ENCODE data around the gene GDF2. TPM values are rescaled to one million over a fixed set of nuclear protein-coding genes. Genes with fewer than 3 reads are reported as not detected.

Gene GDF2
- total and polyA plus RNA-seq, 10 of the 15 experiments (the other 5 are each of a cell fraction or from before 2014, with no cell fraction given), result not detected

DNA sequence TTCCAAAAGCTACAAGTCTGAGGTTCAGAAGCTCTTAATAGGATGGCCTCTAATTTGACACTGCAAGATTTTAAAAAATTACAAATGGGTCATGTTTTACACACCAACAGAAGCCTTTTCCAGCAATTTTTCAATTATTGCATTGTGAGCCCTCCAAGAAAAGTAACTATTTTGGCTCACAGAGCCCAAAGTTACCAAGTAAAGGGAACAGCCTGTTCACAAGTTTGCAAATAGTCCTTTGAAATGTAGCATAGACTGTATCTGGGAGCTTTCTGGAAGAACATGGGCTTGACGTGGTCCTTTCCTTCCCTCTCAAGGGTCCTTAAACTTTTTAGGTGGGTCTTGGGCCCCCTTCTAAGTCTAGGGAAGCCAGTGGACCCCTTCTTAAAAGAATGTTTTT is 23.5 kb upstream of the GDF2 start:
- Histone ChIP-seq H3K4me3 (no peak overlapping the region), H3K79me2 (ENCODE audit: control insufficient read depth, insufficient read depth, low read length) (no peaks in the 10 kb centered on the region), H3K9ac (ENCODE audit: control insufficient read depth, insufficient read depth, low read length) (no peak overlapping the region), H3K27me3 (replicated peaks in 1 of 2; ENCODE audit: control insufficient read depth in 2 of 2, insufficient read depth in 2 of 2, low read length in 1 of 2) (peaks cover 3 to 9% of the 10 kb centered on the region in 2 experiments; a peak in 3 of 4 replicates), H4K20me1 (ENCODE audit: control insufficient read depth, insufficient read depth) (no peaks in the 10 kb centered on the region), H3K9me3 (replicated peaks; ENCODE audit: control insufficient read depth, insufficient read depth, low read length) (no peaks in the 10 kb centered on the region), H2AFZ (ENCODE audit: control insufficient read depth, low read depth, low read length) (no peak overlapping the region), H3K27ac (ENCODE audit: control insufficient read depth, insufficient read depth) (no peak overlapping the region), H3K4me1 (ENCODE audit: control insufficient read depth, insufficient read depth, low read length) (no peaks in the 10 kb centered on the region), H3K4me2 (ENCODE audit: control insufficient read depth, insufficient read depth) (no peak overlapping the region), H3K36me3 (ENCODE audit: control insufficient read depth in 2 of 2, insufficient read depth in 2 of 2, low read length in 1 of 2) (no peaks in the 10 kb centered on the region)
- ATAC-seq (no peak), FAIRE-seq (no peak), DNase-seq (ENCODE audit: low read depth, low spot score) (no peak)
- no TSS peak for BruUV-seq (replicated peaks)
- RAD21 ChIA-PET (ENCODE audit: unreplicated experiment), result interaction anchor here (1.9 kb wide), 1 partner anchor 251 kb away, joined by 5 read pairs; no protein-coding TSS in a partner anchor
- POLR2A ChIA-PET, result no interaction called here
- intact Hi-C loops (cut with micrococcal nuclease; ENCODE audit: unreplicated experiment), result no loop called here
- WGBS (ENCODE audit: insufficient coverage, insufficient replicate concordance, low lambda C conversion rate, missing lambda C conversion rate), result 7% methylated on average over 1 of the region's 1 CpG
- CTCF ChIA-PET, result interaction anchor here (1.0 to 2.1 kb wide), 2 partner anchors 13 to 274 kb away, joined by 3 to 10 read pairs; no protein-coding TSS in a partner anchor
- in situ Hi-C loops (cut with MboI), result no loop called here
- SMC1A ChIA-PET (ENCODE audit: uncharacterized antibody, unreplicated experiment), result no interaction called here
- no peak for TF ChIP-seq NFXL1 (IDR thresholded peaks at IDR 0.05; ENCODE audit: borderline replicate concordance)
- no peak for TF ChIP-seq RAD51 (IDR thresholded peaks at IDR 0.05)
- TF ChIP-seq MEF2B (IDR thresholded peaks at IDR 0.05; ENCODE audit: partially characterized antibody, poor library complexity, severe bottlenecking), result no peak
- TF ChIP-seq MYB (IDR thresholded peaks at IDR 0.05; ENCODE audit: borderline replicate concordance, low read depth, low read length), result no peak
- TF ChIP-seq RUNX3 (IDR thresholded peaks at IDR 0.05; ENCODE audit: low read length), result no peak
- TF ChIP-seq CREM (IDR thresholded peaks at IDR 0.05; ENCODE audit: low read depth), result no peak
- no peak for TF ChIP-seq ZNF24 (IDR thresholded peaks at IDR 0.05)
- TF ChIP-seq JUNB (IDR thresholded peaks at IDR 0.05), result no peak
- TF ChIP-seq, protein P1, sequence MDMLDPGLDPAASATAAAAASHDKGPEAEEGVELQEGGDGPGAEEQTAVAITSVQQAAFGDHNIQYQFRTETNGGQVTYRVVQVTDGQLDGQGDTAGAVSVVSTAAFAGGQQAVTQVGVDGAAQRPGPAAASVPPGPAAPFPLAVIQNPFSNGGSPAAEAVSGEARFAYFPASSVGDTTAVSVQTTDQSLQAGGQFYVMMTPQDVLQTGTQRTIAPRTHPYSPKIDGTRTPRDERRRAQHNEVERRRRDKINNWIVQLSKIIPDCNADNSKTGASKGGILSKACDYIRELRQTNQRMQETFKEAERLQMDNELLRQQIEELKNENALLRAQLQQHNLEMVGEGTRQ (IDR thresholded peaks at IDR 0.05; ENCODE audit: borderline replicate concordance, low read depth, low read length), result no peak
- no peak for TF ChIP-seq E4F1 (IDR thresholded peaks at IDR 0.05; ENCODE audit: borderline replicate concordance, partially characterized antibody)
- TF ChIP-seq IRF4 (IDR thresholded peaks at IDR 0.05; ENCODE audit: low read depth, low read length), result no peak
- no peak for TF ChIP-seq FOXK2 (IDR thresholded peaks at IDR 0.05)
- TF ChIP-seq STAT3 (IDR thresholded peaks at IDR 0.05; ENCODE audit: low read depth, low read length), result no peak
- TF ChIP-seq, protein P2, sequence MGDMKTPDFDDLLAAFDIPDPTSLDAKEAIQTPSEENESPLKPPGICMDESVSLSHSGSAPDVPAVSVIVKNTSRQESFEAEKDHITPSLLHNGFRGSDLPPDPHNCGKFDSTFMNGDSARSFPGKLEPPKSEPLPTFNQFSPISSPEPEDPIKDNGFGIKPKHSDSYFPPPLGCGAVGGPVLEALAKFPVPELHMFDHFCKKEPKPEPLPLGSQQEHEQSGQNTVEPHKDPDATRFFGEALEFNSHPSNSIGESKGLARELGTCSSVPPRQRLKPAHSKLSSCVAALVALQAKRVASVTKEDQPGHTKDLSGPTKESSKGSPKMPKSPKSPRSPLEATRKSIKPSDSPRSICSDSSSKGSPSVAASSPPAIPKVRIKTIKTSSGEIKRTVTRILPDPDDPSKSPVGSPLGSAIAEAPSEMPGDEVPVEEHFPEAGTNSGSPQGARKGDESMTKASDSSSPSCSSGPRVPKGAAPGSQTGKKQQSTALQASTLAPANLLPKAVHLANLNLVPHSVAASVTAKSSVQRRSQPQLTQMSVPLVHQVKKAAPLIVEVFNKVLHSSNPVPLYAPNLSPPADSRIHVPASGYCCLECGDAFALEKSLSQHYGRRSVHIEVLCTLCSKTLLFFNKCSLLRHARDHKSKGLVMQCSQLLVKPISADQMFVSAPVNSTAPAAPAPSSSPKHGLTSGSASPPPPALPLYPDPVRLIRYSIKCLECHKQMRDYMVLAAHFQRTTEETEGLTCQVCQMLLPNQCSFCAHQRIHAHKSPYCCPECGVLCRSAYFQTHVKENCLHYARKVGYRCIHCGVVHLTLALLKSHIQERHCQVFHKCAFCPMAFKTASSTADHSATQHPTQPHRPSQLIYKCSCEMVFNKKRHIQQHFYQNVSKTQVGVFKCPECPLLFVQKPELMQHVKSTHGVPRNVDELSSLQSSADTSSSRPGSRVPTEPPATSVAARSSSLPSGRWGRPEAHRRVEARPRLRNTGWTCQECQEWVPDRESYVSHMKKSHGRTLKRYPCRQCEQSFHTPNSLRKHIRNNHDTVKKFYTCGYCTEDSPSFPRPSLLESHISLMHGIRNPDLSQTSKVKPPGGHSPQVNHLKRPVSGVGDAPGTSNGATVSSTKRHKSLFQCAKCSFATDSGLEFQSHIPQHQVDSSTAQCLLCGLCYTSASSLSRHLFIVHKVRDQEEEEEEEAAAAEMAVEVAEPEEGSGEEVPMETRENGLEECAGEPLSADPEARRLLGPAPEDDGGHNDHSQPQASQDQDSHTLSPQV (IDR thresholded peaks at IDR 0.05), result no peak
- no peak for TF ChIP-seq ZNF274 (IDR thresholded peaks at IDR 0.05; ENCODE audit: insufficient read depth, insufficient read length)
- TF ChIP-seq, protein P3, sequence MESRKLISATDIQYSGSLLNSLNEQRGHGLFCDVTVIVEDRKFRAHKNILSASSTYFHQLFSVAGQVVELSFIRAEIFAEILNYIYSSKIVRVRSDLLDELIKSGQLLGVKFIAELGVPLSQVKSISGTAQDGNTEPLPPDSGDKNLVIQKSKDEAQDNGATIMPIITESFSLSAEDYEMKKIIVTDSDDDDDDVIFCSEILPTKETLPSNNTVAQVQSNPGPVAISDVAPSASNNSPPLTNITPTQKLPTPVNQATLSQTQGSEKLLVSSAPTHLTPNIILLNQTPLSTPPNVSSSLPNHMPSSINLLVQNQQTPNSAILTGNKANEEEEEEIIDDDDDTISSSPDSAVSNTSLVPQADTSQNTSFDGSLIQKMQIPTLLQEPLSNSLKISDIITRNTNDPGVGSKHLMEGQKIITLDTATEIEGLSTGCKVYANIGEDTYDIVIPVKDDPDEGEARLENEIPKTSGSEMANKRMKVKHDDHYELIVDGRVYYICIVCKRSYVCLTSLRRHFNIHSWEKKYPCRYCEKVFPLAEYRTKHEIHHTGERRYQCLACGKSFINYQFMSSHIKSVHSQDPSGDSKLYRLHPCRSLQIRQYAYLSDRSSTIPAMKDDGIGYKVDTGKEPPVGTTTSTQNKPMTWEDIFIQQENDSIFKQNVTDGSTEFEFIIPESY (IDR thresholded peaks at IDR 0.05), result no peak
- TF ChIP-seq POLR2AphosphoS2 (IDR thresholded peaks at IDR 0.05; ENCODE audit: low read depth, low read length), result no peak

Data from GM12878 (cell line).